T-helper 2 cell treated with Interferon-gamma antibody and Interleukin-4, amounts not matched to agents 5 μg/mL and 100 μg/mL, for 36 hours (primary cell): ENCODE measurements around the gene ECI1.

Experiments
- DNase-seq: peaks from one replicate; pipeline ENCODE4 v3.0.0; 2021; ENCODE audit warnings: low spot score
- H3K27ac Mint-ChIP-seq: one replicate; pipeline ENCODE4 v1.8.0; 2021; ENCODE audit warnings: mild to moderate bottlenecking, mixed read lengths
- H3K27me3 Mint-ChIP-seq: one replicate; pipeline ENCODE4 v1.8.0; 2021; ENCODE audit warnings: low read depth, mixed read lengths
- H3K36me3 Mint-ChIP-seq: one replicate; pipeline ENCODE4 v1.8.0; 2021; ENCODE audit warnings: low read depth, mixed read lengths
- H3K4me1 Mint-ChIP-seq: one replicate; pipeline ENCODE4 v1.8.0; 2021; ENCODE audit warnings: low read depth, mixed read lengths
- H3K4me3 Mint-ChIP-seq: one replicate; pipeline ENCODE4 v1.8.0; 2022; ENCODE audit warnings: mild to moderate bottlenecking, moderate library complexity, mixed read lengths
- H3K9me3 Mint-ChIP-seq: one replicate; pipeline ENCODE4 v1.8.0; 2021; ENCODE audit warnings: mixed read lengths

Gene ECI1

GRCh38 chr16:2284797-2285576 lies 33.6 kb upstream of the ECI1 start:
- H3K27ac Mint-ChIP-seq: no peak overlapping the region
- DNase-seq: no peak

GRCh38 chr16:2284001-2284770 lies 32.8 kb upstream of the ECI1 start:
- no peak for DNase-seq
- H3K36me3 Mint-ChIP-seq: no peaks in the 10 kb centered on the region
- no peak overlapping the region for H3K4me3 Mint-ChIP-seq
- H3K27ac Mint-ChIP-seq: no peak overlapping the region
- H3K27me3 Mint-ChIP-seq: no peaks in the 10 kb centered on the region
- no peaks in the 10 kb centered on the region for H3K9me3 Mint-ChIP-seq
- no peaks in the 10 kb centered on the region for H3K4me1 Mint-ChIP-seq

More at GRCh38 chr16:2284797-2285576, 33.6 kb upstream of the ECI1 start:
- H3K36me3 Mint-ChIP-seq: no peaks in the 10 kb centered on the region
- no peaks in the 10 kb centered on the region for H3K4me1 Mint-ChIP-seq
- no peaks in the 10 kb centered on the region for H3K27me3 Mint-ChIP-seq
- no peak overlapping the region for H3K4me3 Mint-ChIP-seq
- H3K9me3 Mint-ChIP-seq: no peaks in the 10 kb centered on the region

GRCh38 chr16:2282866-2283555 lies 31.6 kb upstream of the ECI1 start:
- no peak overlapping the region for H3K4me3 Mint-ChIP-seq
- no peaks in the 10 kb centered on the region for H3K4me1 Mint-ChIP-seq
- no peaks in the 10 kb centered on the region for H3K36me3 Mint-ChIP-seq
- H3K27ac Mint-ChIP-seq: no peak overlapping the region
- no peak for DNase-seq
- H3K9me3 Mint-ChIP-seq: no peaks in the 10 kb centered on the region
- no peaks in the 10 kb centered on the region for H3K27me3 Mint-ChIP-seq

DNA sequence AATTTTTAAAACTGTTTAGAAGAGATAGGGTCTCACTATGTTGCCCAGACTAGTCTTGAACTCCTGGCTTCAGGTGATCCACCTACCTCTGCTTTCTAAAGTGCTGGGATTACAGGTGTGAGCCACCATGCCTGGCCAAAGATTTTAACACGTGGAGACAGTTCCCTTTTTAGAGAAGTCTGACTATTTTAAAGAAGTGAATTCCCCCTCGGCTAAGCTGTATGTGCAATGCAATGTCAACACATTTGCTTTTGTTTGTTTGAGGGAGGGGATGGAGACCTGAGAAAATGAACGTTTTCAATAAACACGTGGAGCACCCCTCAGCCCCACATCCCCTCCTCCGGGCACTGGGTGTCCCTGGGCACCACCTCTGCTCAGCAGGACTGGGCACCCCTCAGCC lies 30.9 kb upstream of the ECI1 start:
- no peaks in the 10 kb centered on the region for H3K27me3 Mint-ChIP-seq
- no peaks in the 10 kb centered on the region for H3K9me3 Mint-ChIP-seq
- DNase-seq: no peak
- H3K4me3 Mint-ChIP-seq: no peak overlapping the region
- H3K36me3 Mint-ChIP-seq: no peaks in the 10 kb centered on the region
- no peaks in the 10 kb centered on the region for H3K4me1 Mint-ChIP-seq
- H3K27ac Mint-ChIP-seq: no peak overlapping the region

DNA sequence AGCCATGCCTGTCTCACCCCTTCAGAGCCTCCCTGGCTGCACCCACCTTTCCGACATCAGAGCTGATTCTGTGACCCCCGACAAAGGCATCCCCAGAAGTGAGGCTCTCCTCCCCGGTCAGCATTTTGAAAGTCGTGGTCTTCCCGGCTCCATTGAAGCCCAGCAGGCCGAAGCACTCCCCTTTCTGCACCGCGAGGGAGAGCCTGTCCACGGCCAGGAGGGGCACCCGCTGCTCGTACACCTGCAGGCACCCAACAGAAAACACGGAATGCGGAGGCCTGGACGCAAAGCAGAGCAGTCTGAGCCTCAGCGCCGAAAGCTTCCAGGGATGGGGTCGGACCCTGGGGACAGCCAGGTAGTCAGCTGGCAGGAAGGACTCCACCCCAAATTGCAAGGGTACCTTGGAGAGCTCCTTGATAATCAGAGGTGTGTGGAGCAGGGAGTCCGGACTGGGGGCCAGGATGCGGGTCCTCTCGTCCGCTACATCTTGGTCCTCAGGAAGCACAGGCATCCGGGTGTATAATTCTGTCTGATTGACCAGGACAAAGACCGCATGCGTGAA lies 29.7 kb upstream of the ECI1 start:
- H3K9me3 Mint-ChIP-seq: no peaks in the 10 kb centered on the region
- H3K4me1 Mint-ChIP-seq: no peaks in the 10 kb centered on the region
- no peak overlapping the region for H3K4me3 Mint-ChIP-seq
- H3K36me3 Mint-ChIP-seq: no peaks in the 10 kb centered on the region
- no peaks in the 10 kb centered on the region for H3K27me3 Mint-ChIP-seq
- DNase-seq: no peak
- H3K27ac Mint-ChIP-seq: no peak overlapping the region

DNA sequence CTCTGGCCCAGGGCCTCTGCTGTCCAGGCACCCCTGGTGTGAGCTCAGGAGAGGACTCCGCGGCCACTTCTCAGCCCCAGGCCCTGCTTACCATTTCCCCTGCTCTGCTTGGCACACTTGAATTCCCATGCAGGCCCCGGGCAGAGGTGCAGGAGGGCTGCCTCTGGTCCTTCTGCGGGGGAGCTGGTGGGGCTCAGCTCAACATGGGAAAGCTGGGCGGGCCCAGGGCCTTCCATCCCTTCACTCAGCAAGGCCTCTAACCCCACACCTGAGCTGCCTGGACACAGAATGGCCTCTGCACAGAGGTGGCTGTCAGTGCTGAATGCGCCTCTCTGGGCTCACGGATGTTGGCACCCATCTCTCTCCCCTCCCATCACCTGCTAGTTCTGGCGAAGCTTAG lies 29.1 kb upstream of the ECI1 start:
- Mint-ChIP-seq H3K4me1 (no peaks in the 10 kb centered on the region), H3K27ac (no peak overlapping the region), H3K9me3 (no peaks in the 10 kb centered on the region), H3K36me3 (no peaks in the 10 kb centered on the region), H3K4me3 (no peak overlapping the region), H3K27me3 (no peaks in the 10 kb centered on the region)
- no peak for DNase-seq

GRCh38 chr16:2278956-2279800 lies 27.8 kb upstream of the ECI1 start:
- no peak overlapping the region for H3K4me3 Mint-ChIP-seq
- H3K36me3 Mint-ChIP-seq: no peaks in the 10 kb centered on the region
- no peak overlapping the region for H3K27ac Mint-ChIP-seq
- no peaks in the 10 kb centered on the region for H3K27me3 Mint-ChIP-seq
- H3K9me3 Mint-ChIP-seq: no peaks in the 10 kb centered on the region
- DNase-seq: no peak
- no peaks in the 10 kb centered on the region for H3K4me1 Mint-ChIP-seq

GRCh38 chr16:2278272-2278608 lies 26.9 kb upstream of the ECI1 start:
- no peaks in the 10 kb centered on the region for H3K4me1 Mint-ChIP-seq
- no peaks in the 10 kb centered on the region for H3K9me3 Mint-ChIP-seq
- no peak overlapping the region for H3K4me3 Mint-ChIP-seq
- H3K36me3 Mint-ChIP-seq: no peaks in the 10 kb centered on the region
- no peaks in the 10 kb centered on the region for H3K27me3 Mint-ChIP-seq
- H3K27ac Mint-ChIP-seq: no peak overlapping the region
- DNase-seq: no peak

DNA sequence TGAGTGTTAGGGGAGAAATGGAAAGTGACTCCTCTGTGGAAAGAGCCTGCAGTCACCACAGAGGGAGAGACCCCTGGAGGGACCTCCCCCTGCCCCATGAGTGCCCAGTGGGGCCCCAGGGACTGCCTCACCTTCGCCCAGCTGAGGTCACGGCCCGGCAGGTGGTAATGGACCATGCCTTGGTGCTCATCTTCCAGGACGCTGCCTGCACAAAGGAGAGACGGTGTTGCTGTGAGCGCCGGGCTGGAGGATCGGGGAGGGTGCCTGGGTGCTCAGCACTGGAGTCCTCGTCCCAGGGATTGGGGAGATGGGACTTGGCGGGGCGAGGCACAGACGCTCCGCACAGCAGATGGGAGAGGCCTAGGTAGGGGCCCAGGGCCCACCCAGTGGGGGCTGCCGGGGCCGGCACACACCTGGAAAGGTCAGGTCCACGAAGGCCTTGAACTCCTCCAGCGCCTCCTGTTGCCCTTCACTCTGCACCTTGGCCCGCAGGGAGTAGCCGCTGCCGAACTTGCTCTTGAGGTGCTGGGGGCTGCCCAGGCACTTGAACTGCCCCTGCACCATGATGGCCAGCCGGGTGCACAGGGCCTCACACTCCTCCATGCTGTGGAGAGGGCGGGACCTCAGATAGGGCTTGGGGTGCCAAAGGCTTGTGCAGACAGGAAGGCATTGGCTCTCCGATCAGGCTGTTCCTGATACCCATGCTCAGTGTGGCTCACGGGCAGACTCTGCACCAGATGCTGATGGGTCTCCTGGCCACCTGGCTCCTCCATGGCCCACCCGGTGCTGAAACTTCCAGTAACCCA lies 26.3 kb upstream of the ECI1 start:
- Mint-ChIP-seq H3K27me3 (no peaks in the 10 kb centered on the region), H3K9me3 (no peaks in the 10 kb centered on the region), H3K4me1 (no peaks in the 10 kb centered on the region), H3K36me3 (no peaks in the 10 kb centered on the region), H3K4me3 (no peak overlapping the region), H3K27ac (no peak overlapping the region)
- DNase-seq: no peak

DNA sequence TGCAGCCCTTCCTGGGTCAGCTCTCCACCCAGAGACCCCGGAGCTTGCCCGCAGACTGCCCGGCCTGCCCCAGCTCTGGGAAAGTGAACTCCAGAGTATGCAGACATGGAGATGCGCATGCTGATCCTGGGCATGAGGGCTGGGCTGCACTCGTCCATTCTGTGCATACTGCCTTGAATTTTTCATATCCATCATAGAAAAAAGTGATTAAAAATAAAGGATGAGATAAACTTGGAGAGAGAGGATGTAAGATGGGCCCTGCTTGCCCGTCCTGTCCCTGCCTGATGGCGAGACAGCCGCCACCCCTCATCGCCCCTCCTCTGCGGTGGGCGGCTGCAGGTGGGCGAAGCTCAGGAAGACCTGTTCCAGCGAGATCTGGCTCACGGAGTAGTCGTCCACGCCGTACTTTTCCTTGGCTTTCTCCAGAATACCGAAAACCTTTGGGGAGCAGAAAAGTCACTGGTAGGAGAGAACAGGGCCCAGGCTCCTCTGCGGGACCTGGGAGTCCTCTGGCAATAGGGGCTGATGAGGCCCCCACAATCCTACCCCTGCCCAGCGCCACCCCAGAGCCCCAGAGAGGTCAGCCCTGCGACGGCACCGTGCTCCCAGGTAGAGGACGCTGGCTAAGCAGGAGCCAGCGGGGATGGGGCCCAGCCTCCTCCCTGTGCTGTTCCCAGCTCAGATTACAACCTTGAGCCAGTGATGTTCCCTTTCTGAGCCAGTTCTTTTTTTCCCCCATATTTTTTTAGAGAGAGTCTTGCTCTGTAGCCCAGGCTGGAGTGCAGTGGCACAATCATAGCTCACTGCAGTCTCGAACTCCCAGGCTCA lies 25.2 kb upstream of the ECI1 start:
- DNase-seq: no peak
- H3K27ac Mint-ChIP-seq: no peak overlapping the region
- H3K36me3 Mint-ChIP-seq: no peaks in the 10 kb centered on the region
- no peaks in the 10 kb centered on the region for H3K4me1 Mint-ChIP-seq
- no peaks in the 10 kb centered on the region for H3K27me3 Mint-ChIP-seq
- no peak overlapping the region for H3K4me3 Mint-ChIP-seq
- no peaks in the 10 kb centered on the region for H3K9me3 Mint-ChIP-seq

- Mint-ChIP-seq H3K27me3 (no peaks in the 10 kb centered on the region), H3K4me3 (no peak overlapping the region), H3K27ac (no peak overlapping the region), H3K9me3 (no peaks in the 10 kb centered on the region), H3K4me1 (no peaks in the 10 kb centered on the region), H3K36me3 (no peaks in the 10 kb centered on the region)
- DNase-seq: no peak
Observed at GRCh38 chr16:2275476-2276367, 24.3 kb upstream of the ECI1 start.
